ENCODE results near the gene SAMMSON. TPM values are rescaled to one million over a fixed set of nuclear protein-coding genes. Genes with fewer than 3 reads are reported as not detected.

SAMMSON gene
- total and polyA plus RNA-seq, 9 of the 15 experiments (the other 6 are each of a cell fraction or from before 2014, with no cell fraction given) = 0.65 to 4.4 (median 1.9) TPM

DNA sequence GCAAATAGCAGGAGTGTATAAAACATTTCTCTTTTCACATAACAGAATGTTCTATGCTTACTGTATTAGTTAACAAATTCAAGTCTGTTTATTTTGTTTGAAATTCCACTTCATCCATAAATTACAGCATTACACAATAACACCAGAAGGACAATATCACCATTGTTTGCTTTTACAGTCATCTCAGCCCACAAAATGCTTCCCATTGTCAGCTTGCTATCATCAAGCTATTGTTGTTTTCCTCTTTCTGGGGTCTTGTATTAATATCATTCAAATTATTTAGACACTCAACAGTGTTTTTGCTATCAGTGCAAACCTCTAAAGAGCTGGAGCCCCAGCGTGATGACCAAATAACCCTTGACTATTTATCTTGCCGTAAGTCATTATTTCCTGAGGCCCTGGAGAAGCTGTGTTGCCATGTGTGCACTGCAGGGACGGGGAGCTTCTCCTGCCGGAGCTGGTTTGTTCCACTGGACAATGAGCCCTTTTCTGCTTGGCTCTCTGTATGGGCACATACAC, 1.1 kb downstream of the SAMMSON start (continued):
- TF ChIP-seq ZNF778 (CRISPR knock-in tag; IDR thresholded peaks at IDR 0.05) (no peak), BRF1 (IDR thresholded peaks at IDR 0.05; ENCODE audit: borderline replicate concordance, extremely low read depth, insufficient read length) (no peak), TRIM28 (IDR thresholded peaks at IDR 0.05) (no peak), NELFE (IDR thresholded peaks at IDR 0.05; ENCODE audit: insufficient read depth, insufficient read length) (no peak), SOX6 (IDR thresholded peaks at IDR 0.05) (peak; percentile 34; the same call in 1 of the 2 replicates), MYC (IDR thresholded peaks at IDR 0.05; ENCODE audit: low read depth, low read length) (peak; percentile 21; the same call in 1 of the 2 replicates), MYC (CRISPR knock-in tag; IDR thresholded peaks at IDR 0.05; ENCODE audit: borderline replicate concordance, low read depth) (no peak), ZNF239 (CRISPR knock-in tag; IDR thresholded peaks at IDR 0.05) (no peak), ZSCAN29 (IDR thresholded peaks at IDR 0.05) (no peak), ZNF584 (CRISPR knock-in tag; IDR thresholded peaks at IDR 0.05; ENCODE audit: low read depth) (no peak)
- TF ChIP-seq, protein P1, sequence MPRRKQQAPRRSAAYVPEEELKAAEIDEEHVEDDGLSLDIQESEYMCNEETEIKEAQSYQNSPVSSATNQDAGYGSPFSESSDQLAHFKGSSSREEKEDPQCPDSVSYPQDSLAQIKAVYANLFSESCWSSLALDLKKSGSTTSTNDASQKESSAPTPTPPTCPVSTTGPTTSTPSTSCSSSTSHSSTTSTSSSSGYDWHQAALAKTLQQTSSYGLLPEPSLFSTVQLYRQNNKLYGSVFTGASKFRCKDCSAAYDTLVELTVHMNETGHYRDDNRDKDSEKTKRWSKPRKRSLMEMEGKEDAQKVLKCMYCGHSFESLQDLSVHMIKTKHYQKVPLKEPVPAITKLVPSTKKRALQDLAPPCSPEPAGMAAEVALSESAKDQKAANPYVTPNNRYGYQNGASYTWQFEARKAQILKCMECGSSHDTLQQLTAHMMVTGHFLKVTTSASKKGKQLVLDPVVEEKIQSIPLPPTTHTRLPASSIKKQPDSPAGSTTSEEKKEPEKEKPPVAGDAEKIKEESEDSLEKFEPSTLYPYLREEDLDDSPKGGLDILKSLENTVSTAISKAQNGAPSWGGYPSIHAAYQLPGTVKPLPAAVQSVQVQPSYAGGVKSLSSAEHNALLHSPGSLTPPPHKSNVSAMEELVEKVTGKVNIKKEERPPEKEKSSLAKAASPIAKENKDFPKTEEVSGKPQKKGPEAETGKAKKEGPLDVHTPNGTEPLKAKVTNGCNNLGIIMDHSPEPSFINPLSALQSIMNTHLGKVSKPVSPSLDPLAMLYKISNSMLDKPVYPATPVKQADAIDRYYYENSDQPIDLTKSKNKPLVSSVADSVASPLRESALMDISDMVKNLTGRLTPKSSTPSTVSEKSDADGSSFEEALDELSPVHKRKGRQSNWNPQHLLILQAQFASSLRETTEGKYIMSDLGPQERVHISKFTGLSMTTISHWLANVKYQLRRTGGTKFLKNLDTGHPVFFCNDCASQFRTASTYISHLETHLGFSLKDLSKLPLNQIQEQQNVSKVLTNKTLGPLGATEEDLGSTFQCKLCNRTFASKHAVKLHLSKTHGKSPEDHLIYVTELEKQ (CRISPR knock-in tag; IDR thresholded peaks at IDR 0.05) = no peak
- TF ChIP-seq, protein P2, sequence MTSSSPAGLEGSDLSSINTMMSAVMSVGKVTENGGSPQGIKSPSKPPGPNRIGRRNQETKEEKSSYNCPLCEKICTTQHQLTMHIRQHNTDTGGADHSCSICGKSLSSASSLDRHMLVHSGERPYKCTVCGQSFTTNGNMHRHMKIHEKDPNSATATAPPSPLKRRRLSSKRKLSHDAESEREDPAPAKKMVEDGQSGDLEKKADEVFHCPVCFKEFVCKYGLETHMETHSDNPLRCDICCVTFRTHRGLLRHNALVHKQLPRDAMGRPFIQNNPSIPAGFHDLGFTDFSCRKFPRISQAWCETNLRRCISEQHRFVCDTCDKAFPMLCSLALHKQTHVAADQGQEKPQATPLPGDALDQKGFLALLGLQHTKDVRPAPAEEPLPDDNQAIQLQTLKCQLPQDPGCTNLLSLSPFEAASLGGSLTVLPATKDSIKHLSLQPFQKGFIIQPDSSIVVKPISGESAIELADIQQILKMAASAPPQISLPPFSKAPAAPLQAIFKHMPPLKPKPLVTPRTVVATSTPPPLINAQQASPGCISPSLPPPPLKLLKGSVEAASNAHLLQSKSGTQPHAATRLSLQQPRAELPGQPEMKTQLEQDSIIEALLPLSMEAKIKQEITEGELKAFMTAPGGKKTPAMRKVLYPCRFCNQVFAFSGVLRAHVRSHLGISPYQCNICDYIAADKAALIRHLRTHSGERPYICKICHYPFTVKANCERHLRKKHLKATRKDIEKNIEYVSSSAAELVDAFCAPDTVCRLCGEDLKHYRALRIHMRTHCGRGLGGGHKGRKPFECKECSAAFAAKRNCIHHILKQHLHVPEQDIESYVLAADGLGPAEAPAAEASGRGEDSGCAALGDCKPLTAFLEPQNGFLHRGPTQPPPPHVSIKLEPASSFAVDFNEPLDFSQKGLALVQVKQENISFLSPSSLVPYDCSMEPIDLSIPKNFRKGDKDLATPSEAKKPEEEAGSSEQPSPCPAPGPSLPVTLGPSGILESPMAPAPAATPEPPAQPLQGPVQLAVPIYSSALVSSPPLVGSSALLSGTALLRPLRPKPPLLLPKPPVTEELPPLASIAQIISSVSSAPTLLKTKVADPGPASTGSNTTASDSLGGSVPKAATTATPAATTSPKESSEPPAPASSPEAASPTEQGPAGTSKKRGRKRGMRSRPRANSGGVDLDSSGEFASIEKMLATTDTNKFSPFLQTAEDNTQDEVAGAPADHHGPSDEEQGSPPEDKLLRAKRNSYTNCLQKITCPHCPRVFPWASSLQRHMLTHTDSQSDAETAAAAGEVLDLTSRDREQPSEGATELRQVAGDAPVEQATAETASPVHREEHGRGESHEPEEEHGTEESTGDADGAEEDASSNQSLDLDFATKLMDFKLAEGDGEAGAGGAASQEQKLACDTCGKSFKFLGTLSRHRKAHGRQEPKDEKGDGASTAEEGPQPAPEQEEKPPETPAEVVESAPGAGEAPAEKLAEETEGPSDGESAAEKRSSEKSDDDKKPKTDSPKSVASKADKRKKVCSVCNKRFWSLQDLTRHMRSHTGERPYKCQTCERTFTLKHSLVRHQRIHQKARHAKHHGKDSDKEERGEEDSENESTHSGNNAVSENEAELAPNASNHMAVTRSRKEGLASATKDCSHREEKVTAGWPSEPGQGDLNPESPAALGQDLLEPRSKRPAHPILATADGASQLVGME (CRISPR knock-in tag; IDR thresholded peaks at IDR 0.05) = no peak
- TF ChIP-seq, protein P3, sequence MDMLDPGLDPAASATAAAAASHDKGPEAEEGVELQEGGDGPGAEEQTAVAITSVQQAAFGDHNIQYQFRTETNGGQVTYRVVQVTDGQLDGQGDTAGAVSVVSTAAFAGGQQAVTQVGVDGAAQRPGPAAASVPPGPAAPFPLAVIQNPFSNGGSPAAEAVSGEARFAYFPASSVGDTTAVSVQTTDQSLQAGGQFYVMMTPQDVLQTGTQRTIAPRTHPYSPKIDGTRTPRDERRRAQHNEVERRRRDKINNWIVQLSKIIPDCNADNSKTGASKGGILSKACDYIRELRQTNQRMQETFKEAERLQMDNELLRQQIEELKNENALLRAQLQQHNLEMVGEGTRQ (CRISPR knock-in tag; IDR thresholded peaks at IDR 0.05) = no peak
- TF ChIP-seq, protein P4, sequence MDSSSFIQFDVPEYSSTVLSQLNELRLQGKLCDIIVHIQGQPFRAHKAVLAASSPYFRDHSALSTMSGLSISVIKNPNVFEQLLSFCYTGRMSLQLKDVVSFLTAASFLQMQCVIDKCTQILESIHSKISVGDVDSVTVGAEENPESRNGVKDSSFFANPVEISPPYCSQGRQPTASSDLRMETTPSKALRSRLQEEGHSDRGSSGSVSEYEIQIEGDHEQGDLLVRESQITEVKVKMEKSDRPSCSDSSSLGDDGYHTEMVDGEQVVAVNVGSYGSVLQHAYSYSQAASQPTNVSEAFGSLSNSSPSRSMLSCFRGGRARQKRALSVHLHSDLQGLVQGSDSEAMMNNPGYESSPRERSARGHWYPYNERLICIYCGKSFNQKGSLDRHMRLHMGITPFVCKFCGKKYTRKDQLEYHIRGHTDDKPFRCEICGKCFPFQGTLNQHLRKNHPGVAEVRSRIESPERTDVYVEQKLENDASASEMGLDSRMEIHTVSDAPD (CRISPR knock-in tag; IDR thresholded peaks at IDR 0.05) = no peak
- TF ChIP-seq, protein P5, sequence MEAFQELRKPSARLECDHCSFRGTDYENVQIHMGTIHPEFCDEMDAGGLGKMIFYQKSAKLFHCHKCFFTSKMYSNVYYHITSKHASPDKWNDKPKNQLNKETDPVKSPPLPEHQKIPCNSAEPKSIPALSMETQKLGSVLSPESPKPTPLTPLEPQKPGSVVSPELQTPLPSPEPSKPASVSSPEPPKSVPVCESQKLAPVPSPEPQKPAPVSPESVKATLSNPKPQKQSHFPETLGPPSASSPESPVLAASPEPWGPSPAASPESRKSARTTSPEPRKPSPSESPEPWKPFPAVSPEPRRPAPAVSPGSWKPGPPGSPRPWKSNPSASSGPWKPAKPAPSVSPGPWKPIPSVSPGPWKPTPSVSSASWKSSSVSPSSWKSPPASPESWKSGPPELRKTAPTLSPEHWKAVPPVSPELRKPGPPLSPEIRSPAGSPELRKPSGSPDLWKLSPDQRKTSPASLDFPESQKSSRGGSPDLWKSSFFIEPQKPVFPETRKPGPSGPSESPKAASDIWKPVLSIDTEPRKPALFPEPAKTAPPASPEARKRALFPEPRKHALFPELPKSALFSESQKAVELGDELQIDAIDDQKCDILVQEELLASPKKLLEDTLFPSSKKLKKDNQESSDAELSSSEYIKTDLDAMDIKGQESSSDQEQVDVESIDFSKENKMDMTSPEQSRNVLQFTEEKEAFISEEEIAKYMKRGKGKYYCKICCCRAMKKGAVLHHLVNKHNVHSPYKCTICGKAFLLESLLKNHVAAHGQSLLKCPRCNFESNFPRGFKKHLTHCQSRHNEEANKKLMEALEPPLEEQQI (IDR thresholded peaks at IDR 0.05) = no peak

Measured in K562 (cell line).